ENCODE data around the gene ALX4. TPM values are rescaled to one million over a fixed set of nuclear protein-coding genes. Genes with fewer than 3 reads are reported as not detected.

The ALX4 gene
- polyA plus RNA-seq, 1 of the 3 experiments (the other 2 are of a cell fraction): under 0.01 TPM

DNA sequence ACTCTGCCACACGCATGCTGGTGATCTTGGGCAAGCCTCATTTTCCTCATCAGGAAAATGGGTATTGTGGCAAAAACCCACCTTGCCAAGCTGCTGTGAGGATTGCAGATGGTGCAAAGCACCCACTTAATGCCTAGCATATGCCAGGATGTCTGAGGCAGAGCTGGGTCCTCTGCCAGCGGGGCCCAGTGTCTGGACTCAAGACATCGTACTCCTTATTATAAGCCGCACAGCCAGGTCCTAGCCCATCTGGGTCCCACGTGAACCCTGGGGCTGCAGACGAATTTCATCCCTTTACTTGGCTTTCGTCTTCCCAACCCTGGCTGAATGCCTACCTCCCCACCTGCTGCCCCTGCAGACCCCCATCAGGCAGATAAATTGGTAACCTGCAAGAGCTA, 34.5 kb upstream of the ALX4 start:
- POLR2A ChIA-PET: no interaction called here

DNA sequence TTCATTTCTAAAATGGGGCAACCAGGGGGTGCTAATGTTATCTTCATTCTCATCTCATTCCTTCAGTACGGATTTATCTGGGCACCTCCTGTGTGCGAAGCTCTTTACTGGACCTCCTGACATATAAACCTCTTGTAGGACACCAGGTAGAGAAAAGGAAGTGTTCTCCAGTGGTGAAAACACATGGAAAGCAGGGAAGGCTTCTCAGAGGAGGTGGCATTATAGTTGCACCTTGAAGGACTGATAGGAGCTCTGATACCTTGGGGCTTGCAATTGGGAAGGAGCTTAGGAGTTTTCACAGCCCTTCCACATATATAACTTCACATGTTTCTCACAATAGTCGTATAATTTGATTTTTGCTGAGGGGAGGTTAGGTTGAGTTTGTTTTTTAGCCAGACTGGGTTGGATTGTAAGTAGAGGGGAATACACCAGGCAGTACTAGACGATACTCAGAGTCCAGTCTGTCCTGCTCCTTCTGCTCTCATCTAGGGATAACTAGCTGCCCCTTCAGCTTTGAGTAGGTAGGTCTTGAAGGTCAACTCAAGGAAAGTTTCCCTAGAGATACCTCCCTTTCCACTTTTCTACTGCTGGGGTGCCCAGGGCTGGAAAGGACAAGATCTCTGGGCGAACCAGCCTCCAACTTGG, 34.0 kb upstream of the ALX4 start:
- no peak for DNase-seq
- H3K27me3 ChIP-seq (ENCODE audit: insufficient read depth): no peaks in the 10 kb centered on the region; the same call in 1 of the 2 replicates
- H2AFZ ChIP-seq (ENCODE audit: low read depth): no peak overlapping the region
- H3K9me2 ChIP-seq: no peaks in the 10 kb centered on the region
- 37% methylated on average over 5 of the region's 5 CpGs for WGBS (ENCODE audit: low lambda C conversion rate)
- H4K20me1 ChIP-seq (ENCODE audit: insufficient read depth): no peaks in the 10 kb centered on the region
- no peaks in the 10 kb centered on the region for H3K79me2 ChIP-seq (ENCODE audit: insufficient read depth)
- H3K4me3 ChIP-seq (ENCODE audit: low read depth in 2 of 2, low read length in 1 of 2): no peak overlapping the region
- H3K4me1 ChIP-seq (ENCODE audit: control insufficient read depth in 1 of 2, insufficient read depth in 2 of 2, low read depth in 1 of 2, low read length in 1 of 2): peaks cover 0 to 6% of the 10 kb centered on the region in 2 experiments; a peak in 1 of 4 replicates
- H3K9me3 ChIP-seq: no peaks in the 10 kb centered on the region
- H3K36me3 ChIP-seq (replicated peaks in 1 of 2; ENCODE audit: control insufficient read depth in 1 of 2, insufficient read depth in 2 of 2, low read length in 1 of 2): no peaks in the 10 kb centered on the region
- H3K27ac ChIP-seq (ENCODE audit: low read depth in 2 of 2, low read length in 1 of 2): no peak overlapping the region
- ChIA-PET CTCF (interaction anchor here (1.3 kb wide), 1 partner anchor 234 kb away, joined by 3 read pairs; no protein-coding TSS in a partner anchor), POLR2A (no interaction called here)
- H3K9ac ChIP-seq: no peak overlapping the region
- H3K4me2 ChIP-seq: no peak overlapping the region
- H3F3A ChIP-seq (replicated peaks; ENCODE audit: insufficient read depth): no peaks in the 10 kb centered on the region
- TF ChIP-seq RAD21 (IDR thresholded peaks at IDR 0.05; ENCODE audit: low read length) (no peak), EP300 (IDR thresholded peaks at IDR 0.05; ENCODE audit: borderline replicate concordance in 1 of 2, low read depth in 1 of 2, low read length in 1 of 2) (no peak), FOSL2 (IDR thresholded peaks at IDR 0.05; ENCODE audit: borderline replicate concordance, low read depth) (no peak), EZH2phosphoT487 (IDR thresholded peaks at IDR 0.05; ENCODE audit: borderline replicate concordance, low read depth) (no peak), JUND (IDR thresholded peaks at IDR 0.05) (no peak), GABPA (IDR thresholded peaks at IDR 0.05; ENCODE audit: low read depth) (no peak), ELF1 (IDR thresholded peaks at IDR 0.05) (no peak), YY1 (IDR thresholded peaks at IDR 0.05; ENCODE audit: low read depth) (no peak), FOXM1 (IDR thresholded peaks at IDR 0.05; ENCODE audit: low read depth) (no peak)
- TF ChIP-seq, protein P1, sequence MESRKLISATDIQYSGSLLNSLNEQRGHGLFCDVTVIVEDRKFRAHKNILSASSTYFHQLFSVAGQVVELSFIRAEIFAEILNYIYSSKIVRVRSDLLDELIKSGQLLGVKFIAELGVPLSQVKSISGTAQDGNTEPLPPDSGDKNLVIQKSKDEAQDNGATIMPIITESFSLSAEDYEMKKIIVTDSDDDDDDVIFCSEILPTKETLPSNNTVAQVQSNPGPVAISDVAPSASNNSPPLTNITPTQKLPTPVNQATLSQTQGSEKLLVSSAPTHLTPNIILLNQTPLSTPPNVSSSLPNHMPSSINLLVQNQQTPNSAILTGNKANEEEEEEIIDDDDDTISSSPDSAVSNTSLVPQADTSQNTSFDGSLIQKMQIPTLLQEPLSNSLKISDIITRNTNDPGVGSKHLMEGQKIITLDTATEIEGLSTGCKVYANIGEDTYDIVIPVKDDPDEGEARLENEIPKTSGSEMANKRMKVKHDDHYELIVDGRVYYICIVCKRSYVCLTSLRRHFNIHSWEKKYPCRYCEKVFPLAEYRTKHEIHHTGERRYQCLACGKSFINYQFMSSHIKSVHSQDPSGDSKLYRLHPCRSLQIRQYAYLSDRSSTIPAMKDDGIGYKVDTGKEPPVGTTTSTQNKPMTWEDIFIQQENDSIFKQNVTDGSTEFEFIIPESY (IDR thresholded peaks at IDR 0.05; ENCODE audit: borderline replicate concordance, low read depth): no peak
- TF ChIP-seq, protein P2, sequence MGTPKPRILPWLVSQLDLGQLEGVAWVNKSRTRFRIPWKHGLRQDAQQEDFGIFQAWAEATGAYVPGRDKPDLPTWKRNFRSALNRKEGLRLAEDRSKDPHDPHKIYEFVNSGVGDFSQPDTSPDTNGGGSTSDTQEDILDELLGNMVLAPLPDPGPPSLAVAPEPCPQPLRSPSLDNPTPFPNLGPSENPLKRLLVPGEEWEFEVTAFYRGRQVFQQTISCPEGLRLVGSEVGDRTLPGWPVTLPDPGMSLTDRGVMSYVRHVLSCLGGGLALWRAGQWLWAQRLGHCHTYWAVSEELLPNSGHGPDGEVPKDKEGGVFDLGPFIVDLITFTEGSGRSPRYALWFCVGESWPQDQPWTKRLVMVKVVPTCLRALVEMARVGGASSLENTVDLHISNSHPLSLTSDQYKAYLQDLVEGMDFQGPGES (IDR thresholded peaks at IDR 0.05; ENCODE audit: low read depth, low read length): no peak
- TF ChIP-seq, protein P3, sequence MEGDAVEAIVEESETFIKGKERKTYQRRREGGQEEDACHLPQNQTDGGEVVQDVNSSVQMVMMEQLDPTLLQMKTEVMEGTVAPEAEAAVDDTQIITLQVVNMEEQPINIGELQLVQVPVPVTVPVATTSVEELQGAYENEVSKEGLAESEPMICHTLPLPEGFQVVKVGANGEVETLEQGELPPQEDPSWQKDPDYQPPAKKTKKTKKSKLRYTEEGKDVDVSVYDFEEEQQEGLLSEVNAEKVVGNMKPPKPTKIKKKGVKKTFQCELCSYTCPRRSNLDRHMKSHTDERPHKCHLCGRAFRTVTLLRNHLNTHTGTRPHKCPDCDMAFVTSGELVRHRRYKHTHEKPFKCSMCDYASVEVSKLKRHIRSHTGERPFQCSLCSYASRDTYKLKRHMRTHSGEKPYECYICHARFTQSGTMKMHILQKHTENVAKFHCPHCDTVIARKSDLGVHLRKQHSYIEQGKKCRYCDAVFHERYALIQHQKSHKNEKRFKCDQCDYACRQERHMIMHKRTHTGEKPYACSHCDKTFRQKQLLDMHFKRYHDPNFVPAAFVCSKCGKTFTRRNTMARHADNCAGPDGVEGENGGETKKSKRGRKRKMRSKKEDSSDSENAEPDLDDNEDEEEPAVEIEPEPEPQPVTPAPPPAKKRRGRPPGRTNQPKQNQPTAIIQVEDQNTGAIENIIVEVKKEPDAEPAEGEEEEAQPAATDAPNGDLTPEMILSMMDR (IDR thresholded peaks at IDR 0.05): no peak
- TF ChIP-seq, protein P4, sequence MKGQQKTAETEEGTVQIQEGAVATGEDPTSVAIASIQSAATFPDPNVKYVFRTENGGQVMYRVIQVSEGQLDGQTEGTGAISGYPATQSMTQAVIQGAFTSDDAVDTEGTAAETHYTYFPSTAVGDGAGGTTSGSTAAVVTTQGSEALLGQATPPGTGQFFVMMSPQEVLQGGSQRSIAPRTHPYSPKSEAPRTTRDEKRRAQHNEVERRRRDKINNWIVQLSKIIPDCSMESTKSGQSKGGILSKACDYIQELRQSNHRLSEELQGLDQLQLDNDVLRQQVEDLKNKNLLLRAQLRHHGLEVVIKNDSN (IDR thresholded peaks at IDR 0.05; ENCODE audit: borderline replicate concordance, low read depth): no peak

More for the DNA sequence above, 34.5 kb upstream of the ALX4 start:
- TF ChIP-seq TEAD4 (IDR thresholded peaks at IDR 0.05; ENCODE audit: borderline replicate concordance, insufficient read depth): no peak
- no peak for TF ChIP-seq RXRA (IDR thresholded peaks at IDR 0.05; ENCODE audit: borderline replicate concordance, low read depth)
- no peak for TF ChIP-seq EP300 (IDR thresholded peaks at IDR 0.05; ENCODE audit: borderline replicate concordance in 1 of 2, low read depth in 1 of 2, low read length in 1 of 2)
- no peak for TF ChIP-seq SIN3A (IDR thresholded peaks at IDR 0.05; ENCODE audit: borderline replicate concordance, low read depth, low read length)
- TF ChIP-seq TCF12 (IDR thresholded peaks at IDR 0.05): no peak
- TF ChIP-seq, protein P5, sequence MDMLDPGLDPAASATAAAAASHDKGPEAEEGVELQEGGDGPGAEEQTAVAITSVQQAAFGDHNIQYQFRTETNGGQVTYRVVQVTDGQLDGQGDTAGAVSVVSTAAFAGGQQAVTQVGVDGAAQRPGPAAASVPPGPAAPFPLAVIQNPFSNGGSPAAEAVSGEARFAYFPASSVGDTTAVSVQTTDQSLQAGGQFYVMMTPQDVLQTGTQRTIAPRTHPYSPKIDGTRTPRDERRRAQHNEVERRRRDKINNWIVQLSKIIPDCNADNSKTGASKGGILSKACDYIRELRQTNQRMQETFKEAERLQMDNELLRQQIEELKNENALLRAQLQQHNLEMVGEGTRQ (IDR thresholded peaks at IDR 0.05; ENCODE audit: borderline replicate concordance, low read depth, low read length): no peak
- TF ChIP-seq FOXM1 (IDR thresholded peaks at IDR 0.05; ENCODE audit: low read depth): no peak
- TF ChIP-seq, protein P2 (IDR thresholded peaks at IDR 0.05; ENCODE audit: low read depth, low read length): no peak
- no peak for TF ChIP-seq JUND (IDR thresholded peaks at IDR 0.05)
- no peak for TF ChIP-seq POLR2AphosphoS5 (IDR thresholded peaks at IDR 0.05; ENCODE audit: low read depth, low read length)
- Histone ChIP-seq H3K9me3 (no peaks in the 10 kb centered on the region), H3K4me3 (ENCODE audit: low read depth in 2 of 2, low read length in 1 of 2) (no peak overlapping the region), H3K9me2 (no peaks in the 10 kb centered on the region), H4K20me1 (ENCODE audit: insufficient read depth) (no peaks in the 10 kb centered on the region), H3F3A (replicated peaks; ENCODE audit: insufficient read depth) (no peaks in the 10 kb centered on the region), H2AFZ (ENCODE audit: low read depth) (no peak overlapping the region), H3K27ac (ENCODE audit: low read depth in 2 of 2, low read length in 1 of 2) (no peak overlapping the region), H3K79me2 (ENCODE audit: insufficient read depth) (no peaks in the 10 kb centered on the region), H3K27me3 (ENCODE audit: insufficient read depth) (no peaks in the 10 kb centered on the region; the same call in 1 of the 2 replicates), H3K36me3 (replicated peaks in 1 of 2; ENCODE audit: control insufficient read depth in 1 of 2, insufficient read depth in 2 of 2, low read length in 1 of 2) (no peaks in the 10 kb centered on the region), H3K4me2 (no peak overlapping the region), H3K4me1 (ENCODE audit: control insufficient read depth in 1 of 2, insufficient read depth in 2 of 2, low read depth in 1 of 2, low read length in 1 of 2) (peaks cover 0 to 6% of the 10 kb centered on the region in 2 experiments; a peak in 1 of 4 replicates), H3K9ac (no peak overlapping the region)
- DNase-seq: no peak
- CTCF ChIA-PET: interaction anchor here (1.3 kb wide), 1 partner anchor 234 kb away, joined by 3 read pairs; no protein-coding TSS in a partner anchor
- 55% methylated on average over 6 of the region's 7 CpGs for WGBS (ENCODE audit: low lambda C conversion rate)

All from SK-N-SH (cell line).